Esophagus squamous epithelium (tissue), 4 donors: ENCODE measurements around the gene ETS2.

Experiments used
- CTCF ChIP-seq, 6 experiments: fragments of 450-650 bp in 4 of 6; fragments of 200-600 bp in 2 of 6; sonication (generic) in 2 of 6; IDR thresholded peaks; one replicate each; pipeline ENCODE4 v1.5.1; 2016 to 2019; ENCODE audit warnings: antibody characterized with exemption in 6 of 6, mild to moderate bottlenecking in 4 of 6, moderate library complexity in 4 of 6
- POLR2A ChIP-seq, 4 donors: fragments of 450-650 bp; IDR thresholded peaks; one replicate each; pipeline ENCODE4 v1.6.1; 2017; ENCODE audit warnings: antibody characterized with exemption in 4 of 4, mild to moderate bottlenecking in 4 of 4, moderate library complexity in 3 of 4

GRCh38 chr21:38813143-38813542 is 7.4 kb downstream of the ETS2 start:
- TF ChIP-seq POLR2A (IDR thresholded peaks at IDR 0.05) = no peak
- TF ChIP-seq CTCF (IDR thresholded peaks at IDR 0.05) = no peak
